ENCODE data around the gene IQGAP3. TPM values are rescaled to one million over a fixed set of nuclear protein-coding genes. Genes with fewer than 3 reads are reported as not detected.

Gene IQGAP3
- total and polyA plus RNA-seq, 9 donors = 0.05 to 1.2 (median 0.30) TPM; not detected in 1

Small RNAs within 50 kb of the gene (small RNA-seq; reads per million reads assigned to genes)
- gene RF00019 = not detected

Other genes with a start within 250 kb of the IQGAP3 start
- gene CCT3, start 234.3 kb downstream of the IQGAP3 start, total RNA-seq = 100 to 1,000 TPM; 157 to 228 (median 175) TPM
- gene CCT3, start 234.3 kb downstream of the IQGAP3 start, polyA plus RNA-seq = 100 to 1,000 TPM; 119 to 230 TPM
- gene TSACC, start 234.0 kb downstream of the IQGAP3 start, total RNA-seq = not detected
- under 1 TPM in 1 of 2 donors, not detected in 1; 1.00 TPM for gene TSACC, start 234.0 kb downstream of the IQGAP3 start, polyA plus RNA-seq
- gene RHBG, start 203.4 kb downstream of the IQGAP3 start, total RNA-seq = 10 to 100 TPM in 4 of 7 donors, 1 to 10 TPM in 3; 2.3 to 27.4 (median 13.6) TPM
- gene RHBG, start 203.4 kb downstream of the IQGAP3 start, polyA plus RNA-seq = 10 to 100 TPM in 1 of 2 donors, 1 to 10 TPM in 1; 2.5 to 19.5 TPM
- 10 to 100 TPM; 30.0 to 96.6 (median 64.0) TPM for gene MEF2D, start 71.8 kb downstream of the IQGAP3 start, total RNA-seq
- gene MEF2D, start 71.8 kb downstream of the IQGAP3 start, polyA plus RNA-seq = 10 to 100 TPM; 33.0 to 40.1 TPM
- under 1 TPM in 1 of 7 donors, not detected in 6; 0.15 TPM for gene TTC24, start 7.2 kb upstream of the IQGAP3 start, total RNA-seq
- gene TTC24, start 7.2 kb upstream of the IQGAP3 start, polyA plus RNA-seq = under 1 TPM in 1 of 2 donors, not detected in 1; 0.12 TPM
- gene NAXE, start 19.2 kb upstream of the IQGAP3 start, total RNA-seq = 10 to 100 TPM; 43.5 to 85.4 (median 65.4) TPM
- 10 to 100 TPM; 57.8 to 75.0 TPM for gene NAXE, start 19.2 kb upstream of the IQGAP3 start, polyA plus RNA-seq
- gene GPATCH4, start 28.9 kb upstream of the IQGAP3 start, total RNA-seq = 10 to 100 TPM; 11.1 to 45.1 (median 22.8) TPM
- 10 to 100 TPM; 10.0 to 22.0 TPM for gene GPATCH4, start 28.9 kb upstream of the IQGAP3 start, polyA plus RNA-seq
- 1 to 10 TPM in 5 of 7 donors, under 1 TPM in 2; 0.30 to 1.9 (median 1.2) TPM for gene HAPLN2, start 46.9 kb upstream of the IQGAP3 start, total RNA-seq
- 1 to 10 TPM in 1 of 2 donors, not detected in 1; 1.1 TPM for gene HAPLN2, start 46.9 kb upstream of the IQGAP3 start, polyA plus RNA-seq
- 1 to 10 TPM in 2 of 7 donors, under 1 TPM in 2, not detected in 3; 0.20 to 2.2 (median 1.0) TPM for gene BCAN, start 69.6 kb upstream of the IQGAP3 start, total RNA-seq
- gene BCAN, start 69.6 kb upstream of the IQGAP3 start, polyA plus RNA-seq = under 1 TPM; 0.11 to 0.43 TPM
- gene NES, start 104.8 kb upstream of the IQGAP3 start, total RNA-seq = 10 to 100 TPM in 3 of 7 donors, 1 to 10 TPM in 4; 3.5 to 32.9 (median 9.8) TPM
- 10 to 100 TPM; 13.5 to 31.7 TPM for gene NES, start 104.8 kb upstream of the IQGAP3 start, polyA plus RNA-seq
- gene CRABP2, start 133.0 kb upstream of the IQGAP3 start, total RNA-seq = 10 to 100 TPM in 3 of 7 donors, 1 to 10 TPM in 4; 1.8 to 31.5 (median 5.5) TPM
- 10 to 100 TPM in 1 of 2 donors, 1 to 10 TPM in 1; 1.4 to 22.9 TPM for gene CRABP2, start 133.0 kb upstream of the IQGAP3 start, polyA plus RNA-seq
- gene METTL25B, start 155.9 kb upstream of the IQGAP3 start, total RNA-seq = 10 to 100 TPM; 22.4 to 39.6 (median 33.2) TPM
- 10 to 100 TPM; 18.1 to 33.2 TPM for gene METTL25B, start 155.9 kb upstream of the IQGAP3 start, polyA plus RNA-seq
- gene ISG20L2, start 156.2 kb upstream of the IQGAP3 start, total RNA-seq = 10 to 100 TPM; 11.7 to 33.8 (median 26.1) TPM
- 10 to 100 TPM; 13.6 to 58.7 TPM for gene ISG20L2, start 156.2 kb upstream of the IQGAP3 start, polyA plus RNA-seq
- 10 to 100 TPM; 23.1 to 83.3 (median 61.8) TPM for gene MRPL24, start 168.5 kb upstream of the IQGAP3 start, total RNA-seq
- gene MRPL24, start 168.5 kb upstream of the IQGAP3 start, polyA plus RNA-seq = 100 to 1,000 TPM in 1 of 2 donors, 10 to 100 TPM in 1; 71.3 to 173 TPM
- gene HDGF, start 179.1 kb upstream of the IQGAP3 start, total RNA-seq = 100 to 1,000 TPM in 6 of 7 donors, 10 to 100 TPM in 1; 81.1 to 175 (median 146) TPM
- 100 to 1,000 TPM; 104 to 184 TPM for gene HDGF, start 179.1 kb upstream of the IQGAP3 start, polyA plus RNA-seq
- 10 to 100 TPM; 24.7 to 65.2 (median 50.9) TPM for gene PRCC, start 195.0 kb upstream of the IQGAP3 start, total RNA-seq
- 10 to 100 TPM; 38.6 to 72.5 TPM for gene PRCC, start 195.0 kb upstream of the IQGAP3 start, polyA plus RNA-seq
- 1 to 10 TPM in 4 of 7 donors, under 1 TPM in 3; 0.40 to 2.8 (median 1.4) TPM for gene SH2D2A, start 244.3 kb upstream of the IQGAP3 start, total RNA-seq
- gene SH2D2A, start 244.3 kb upstream of the IQGAP3 start, polyA plus RNA-seq = under 1 TPM; 0.19 to 0.65 TPM

Measured in ovary (tissue), 9 donors.